HUES48 (cell line): ENCODE results near the gene PDE6D.

Experiments used
- H3K27ac ChIP-seq: one replicate; pipeline ENCODE4 v1.7.0; 2013; ENCODE audit warnings: low read depth, low read length, inconsistent platforms
- H3K27me3 ChIP-seq: 2 replicates; pipeline ENCODE4 v1.6.1; 2013; ENCODE audit warnings: mild to moderate bottlenecking, low read length; ENCODE audit not compliant: control insufficient read depth, insufficient read depth
- H3K36me3 ChIP-seq: 2 replicates; pipeline ENCODE4 v1.6.1; 2013; ENCODE audit warnings: low read length; ENCODE audit not compliant: control insufficient read depth, insufficient read depth
- H3K4me1 ChIP-seq: 2 replicates; pipeline ENCODE4 v1.6.1; 2013; ENCODE audit warnings: mild to moderate bottlenecking, low read length; ENCODE audit not compliant: control insufficient read depth, insufficient read depth
- H3K4me3 ChIP-seq: 2 replicates; pipeline ENCODE4 v1.5.1; 2013; ENCODE audit warnings: mild to moderate bottlenecking, low read depth, low read length
- H3K9ac ChIP-seq: 2 replicates; pipeline ENCODE4 v1.6.1; 2013; ENCODE audit warnings: mild to moderate bottlenecking, low read depth, low read length, moderate library complexity
- H3K9me3 ChIP-seq: 2 replicates; pipeline ENCODE4 v1.6.1; 2013; ENCODE audit warnings: low read length; ENCODE audit not compliant: control insufficient read depth, insufficient read depth

The PDE6D gene

GRCh38 chr2:231710799-231711676 is 70.0 kb downstream of the PDE6D start:
- peaks cover 18% of the 10 kb centered on the region; the same call in 1 of the 2 replicates for H3K4me1 ChIP-seq
- H3K9ac ChIP-seq: peak overlapping the region; percentile 99
- peak overlapping the region; percentile 83 for H3K27ac ChIP-seq
- H3K36me3 ChIP-seq: peaks cover 37% of the 10 kb centered on the region
- H3K4me3 ChIP-seq: peak overlapping the region; percentile 95
- no peaks in the 10 kb centered on the region for H3K27me3 ChIP-seq
- no peaks in the 10 kb centered on the region for H3K9me3 ChIP-seq

DNA sequence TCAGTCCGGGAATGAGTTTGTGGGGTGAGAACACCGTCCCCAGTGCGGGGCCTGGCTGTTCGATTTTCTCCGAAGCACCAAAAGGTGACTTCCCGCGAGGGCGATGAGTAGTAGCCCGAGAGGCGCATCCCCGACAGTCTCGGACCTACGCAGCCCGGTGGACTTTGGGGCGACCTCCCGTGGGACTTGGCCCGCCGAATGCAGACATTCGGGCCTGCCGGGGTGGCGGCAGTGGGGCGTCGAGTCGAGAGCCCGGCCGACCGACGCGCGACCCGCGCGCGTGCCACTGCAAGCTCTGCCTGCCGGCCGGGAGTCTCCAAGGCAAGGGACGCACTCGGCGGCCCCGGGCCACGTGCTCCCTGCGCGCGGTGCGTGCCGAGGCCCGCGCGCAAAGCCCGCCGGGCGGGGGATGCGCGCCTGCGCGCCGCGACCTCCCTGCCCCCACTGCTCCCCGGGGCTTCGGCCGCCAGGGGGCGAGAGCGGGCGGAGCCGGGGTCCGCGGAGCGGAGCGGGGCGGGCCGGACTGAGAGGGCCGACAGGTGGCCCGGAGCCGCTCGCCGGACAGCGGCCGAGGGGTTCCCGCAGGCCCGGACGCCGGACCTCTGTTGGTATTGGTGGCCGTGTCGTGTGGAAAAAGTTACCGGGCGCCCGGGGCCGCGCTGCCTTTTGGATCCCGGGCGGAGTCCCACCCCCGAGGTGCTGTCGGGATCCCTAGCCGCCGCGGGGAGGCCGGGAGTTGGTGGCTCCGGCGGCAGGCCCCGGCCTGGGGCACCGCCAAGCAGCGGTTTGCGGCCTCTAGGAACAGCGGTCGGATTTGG is 70.9 kb downstream of the PDE6D start:
- Histone ChIP-seq H3K4me3 (peak overlapping the region; percentile 95), H3K36me3 (peaks cover 37% of the 10 kb centered on the region), H3K27ac (peak overlapping the region; percentile 89), H3K9me3 (no peaks in the 10 kb centered on the region), H3K4me1 (peaks cover 22% of the 10 kb centered on the region; the same call in 1 of the 2 replicates), H3K27me3 (no peaks in the 10 kb centered on the region), H3K9ac (peak overlapping the region; percentile 99)

- Histone ChIP-seq H3K9me3 (no peaks in the 10 kb centered on the region), H3K4me1 (peaks cover 22% of the 10 kb centered on the region; the same call in 1 of the 2 replicates), H3K9ac (peak overlapping the region; percentile 99), H3K4me3 (peak overlapping the region; percentile 95), H3K36me3 (peaks cover 37% of the 10 kb centered on the region), H3K27ac (peak overlapping the region; percentile 89), H3K27me3 (no peaks in the 10 kb centered on the region)
Observed at GRCh38 chr2:231709636-231709980, 71.5 kb downstream of the PDE6D start.

GRCh38 chr2:231708773-231709635 is 72.1 kb downstream of the PDE6D start:
- Histone ChIP-seq H3K27me3 (no peaks in the 10 kb centered on the region), H3K36me3 (peaks cover 37% of the 10 kb centered on the region), H3K27ac (peak overlapping the region; percentile 89), H3K4me1 (peaks cover 16% of the 10 kb centered on the region; the same call in 1 of the 2 replicates), H3K9ac (peak overlapping the region; percentile 99), H3K4me3 (peak overlapping the region; percentile 95), H3K9me3 (no peaks in the 10 kb centered on the region)

DNA sequence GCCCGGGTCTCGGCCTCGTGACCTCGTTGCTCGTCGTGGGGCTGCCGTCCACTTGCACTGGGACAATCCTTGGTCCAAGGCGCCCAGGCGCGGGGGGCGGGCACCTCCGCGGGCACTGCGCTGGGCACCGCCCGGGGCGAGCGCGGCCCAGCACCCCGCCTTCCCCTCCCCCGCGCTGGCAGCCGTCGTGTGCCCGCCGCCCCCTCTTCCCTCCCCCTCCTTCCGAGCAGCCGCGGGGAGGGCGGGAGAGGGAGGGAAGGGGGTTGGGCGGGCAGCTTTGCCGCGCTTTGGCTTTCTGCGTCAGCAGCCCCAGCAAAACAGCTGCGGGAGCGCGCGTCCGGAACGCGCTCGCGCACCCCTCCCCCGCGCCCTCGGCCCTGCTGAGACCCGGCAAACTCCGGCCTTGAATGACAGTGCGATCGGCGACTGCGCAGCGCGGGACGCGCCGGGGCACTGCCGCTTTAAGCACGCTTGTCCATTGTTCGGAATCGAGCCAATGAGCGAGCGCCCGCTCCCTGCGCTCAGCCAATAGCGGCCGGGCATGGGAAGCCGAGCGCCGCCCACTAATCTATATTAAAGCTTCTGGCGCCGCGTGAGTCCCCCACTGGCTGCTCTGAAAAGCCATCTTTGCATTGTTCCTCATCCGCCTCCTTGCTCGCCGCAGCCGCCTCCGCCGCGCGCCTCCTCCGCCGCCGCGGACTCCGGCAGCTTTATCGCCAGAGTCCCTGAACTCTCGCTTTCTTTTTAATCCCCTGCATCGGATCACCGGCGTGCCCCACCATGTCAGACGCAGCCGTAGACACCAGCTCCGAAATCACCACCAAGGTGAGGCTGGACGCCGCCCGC is 72.9 kb downstream of the PDE6D start, which contains the start of gene PTMA:
TSS of gene PTMA (plus strand) at position 599 of the 846 bp plus-strand sequence. CDS start at position 781, 182 bp downstream.
- peak within 1 kb of the TSS; percentile 95 for H3K4me3 ChIP-seq
- H3K27me3 ChIP-seq: no peaks in the 10 kb centered on the region
- H3K27ac ChIP-seq: peak within 1 kb of the TSS; percentile 99
- H3K9me3 ChIP-seq: no peaks in the 10 kb centered on the region
- peaks cover 15% of the 10 kb centered on the region; the same call in 1 of the 2 replicates for H3K4me1 ChIP-seq
- H3K36me3 ChIP-seq: peaks cover 33% of the 10 kb centered on the region
- peak within 1 kb of the TSS; percentile 99 for H3K9ac ChIP-seq

GRCh38 chr2:231707625-231707926 is 73.5 kb downstream of the PDE6D start:
- Histone ChIP-seq H3K27me3 (no peaks in the 10 kb centered on the region), H3K4me1 (peaks cover 15% of the 10 kb centered on the region; the same call in 1 of the 2 replicates), H3K9me3 (no peaks in the 10 kb centered on the region), H3K9ac (peak overlapping the region; percentile 98), H3K4me3 (peak overlapping the region; percentile 86), H3K27ac (peak overlapping the region; percentile 99), H3K36me3 (peaks cover 32% of the 10 kb centered on the region)

- Histone ChIP-seq H3K27me3 (no peaks in the 10 kb centered on the region), H3K4me3 (peak overlapping the region; percentile 86), H3K36me3 (peaks cover 26% of the 10 kb centered on the region), H3K9me3 (no peaks in the 10 kb centered on the region), H3K4me1 (peaks cover 10% of the 10 kb centered on the region; the same call in 1 of the 2 replicates), H3K9ac (peak overlapping the region; percentile 98), H3K27ac (peak overlapping the region; percentile 99)
Observed at GRCh38 chr2:231706731-231707624, 74.1 kb downstream of the PDE6D start.

DNA sequence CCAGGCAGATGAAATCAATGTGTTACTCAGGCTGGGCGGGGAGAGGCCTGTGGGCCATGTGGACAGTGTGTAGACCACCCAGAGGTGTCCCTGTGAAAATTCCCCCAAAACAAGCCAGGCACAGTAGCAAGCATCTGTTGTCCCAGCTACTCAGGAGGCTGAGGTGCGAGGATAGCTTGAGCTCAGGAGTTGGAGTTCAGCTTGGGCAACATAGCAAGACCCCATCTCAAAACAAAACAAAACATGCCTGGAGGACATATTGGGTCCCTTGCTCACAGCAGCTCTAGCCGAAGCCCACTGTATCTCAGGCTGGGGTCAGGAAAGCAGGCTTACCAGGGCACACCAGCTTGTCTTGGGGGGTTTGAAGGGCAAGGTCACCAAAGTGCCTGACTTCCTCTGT is 77.1 kb downstream of the PDE6D start:
- H3K27me3 ChIP-seq: no peaks in the 10 kb centered on the region
- H3K4me1 ChIP-seq: 0 out of 2 replicates have a peak, but pooled peaks cover 3% of the 10 kb centered on the region
- no peaks in the 10 kb centered on the region for H3K36me3 ChIP-seq
- no peak overlapping the region for H3K4me3 ChIP-seq
- H3K27ac ChIP-seq: no peak overlapping the region
- no peaks in the 10 kb centered on the region for H3K9me3 ChIP-seq
- no peak overlapping the region for H3K9ac ChIP-seq
